Esophagus (tissue), 2 donors: ENCODE data around the gene ZNF419. TPM values are rescaled to one million over a fixed set of nuclear protein-coding genes. Genes with fewer than 3 reads are reported as not detected.
"Not testable (repeated sequence)": the region's sequence is repeated elsewhere in the genome, so short reads cannot be mapped to it uniquely, and the experiment has no call there.

Source experiments
- H3K27ac ChIP-seq, 2 donors: one replicate each; pipeline ENCODE4 v1.5.1; 2013; ENCODE audit warnings: low read depth in 2 of 2, mild to moderate bottlenecking in 2 of 2, inconsistent platforms in 1 of 2, low read length in 1 of 2, moderate library complexity in 1 of 2
- H3K27me3 ChIP-seq, 2 donors: one replicate each; pipeline ENCODE4 v1.6.1; 2013; ENCODE audit warnings: low read length in 2 of 2, control low read depth in 1 of 2, mild to moderate bottlenecking in 1 of 2; ENCODE audit not compliant: insufficient read depth in 2 of 2, control insufficient read depth in 1 of 2
- H3K36me3 ChIP-seq, 2 donors: one replicate each; pipeline ENCODE4 v1.6.1; 2013; ENCODE audit warnings: low read length in 1 of 2; ENCODE audit not compliant: control insufficient read depth in 2 of 2, insufficient read depth in 2 of 2
- H3K4me1 ChIP-seq, 2 donors: one replicate each; pipeline ENCODE4 v1.6.1; 2013; ENCODE audit warnings: low read length in 1 of 2; ENCODE audit not compliant: control insufficient read depth in 2 of 2, insufficient read depth in 2 of 2
- H3K4me3 ChIP-seq, 2 donors: one replicate each; pipeline ENCODE4 v1.5.1; 2013; ENCODE audit warnings: low read length in 2 of 2, mild to moderate bottlenecking in 2 of 2, low read depth in 1 of 2, moderate library complexity in 1 of 2
- H3K9me3 ChIP-seq, 2 donors: one replicate each; pipeline ENCODE4 v1.6.1; 2013; ENCODE audit warnings: mild to moderate bottlenecking in 2 of 2, low read depth in 1 of 2, low read length in 1 of 2, moderate library complexity in 1 of 2; ENCODE audit not compliant: control insufficient read depth in 2 of 2, insufficient read depth in 1 of 2
- WGBS, 2 donors: extraction: QIAGEN DNeasy Blood & Tissue Kit; methylation state at CpG; one replicate each; pipeline ENCODE4 v1.1.7; 2013; 5-methylcytosine and 5-hydroxymethylcytosine counted together
- polyA plus RNA-seq, 2 donors: library from polyadenylated mRNA; stranded (reverse); fragments of 200-250 nt; gene quantifications; one replicate each; pipeline ENCODE4 v1.2.3, GENCODE V29; 2013
- donor health status: healthy with polysubstance abuse.
- donor health status: Bipolar disorder and iron deficiency.

The ZNF419 gene
- polyA plus RNA-seq, 2 donors = 2.9 to 3.6 TPM

- WGBS, 2 donors = 7 to 10% methylated on average over 38 of the region's 38 CpGs
- H3K4me3 ChIP-seq = peak within 1 kb of the TSS; percentile 66 to 89
- H3K4me1 ChIP-seq = no peaks in the 10 kb centered on the region
- peaks cover 18 to 44% of the 10 kb centered on the region in 2 donors for H3K9me3 ChIP-seq
- peaks cover 0 to 2% of the 10 kb centered on the region in 2 donors for H3K27me3 ChIP-seq
- peaks cover 22 to 25% of the 10 kb centered on the region in 2 donors for H3K36me3 ChIP-seq
- H3K27ac ChIP-seq = peak within 1 kb of the TSS; percentile 52 to 83
Observed at GRCh38 chr19:57477191-57478008, 10.2 kb upstream of the ZNF419 start, which contains the start of gene ZNF772. TSS of gene ZNF772 (minus strand) at chr19:57477566. CDS start at chr19:57477309, 257 bp downstream.

GRCh38 chr19:57488299-57488644, 722 bp downstream of the ZNF419 start:
- H3K27me3 ChIP-seq, H3K27ac ChIP-seq, H3K4me3 ChIP-seq, H3K4me1 ChIP-seq: not testable (repeated sequence)
- Histone ChIP-seq H3K36me3 (peaks cover 9 to 15% of the 10 kb centered on the region in 2 donors), H3K9me3 (peaks cover 8 to 16% of the 10 kb centered on the region in 2 donors)
- WGBS, 2 donors = no CpG with 5 or more reads among the region's 1 CpG

GRCh38 chr19:57499332-57499679, 11.8 kb downstream of the ZNF419 start:
- H3K9me3 ChIP-seq = peaks cover under 1 to 12% of the 10 kb centered on the region in 2 donors
- not testable (repeated sequence) for H3K36me3 ChIP-seq, H3K27me3 ChIP-seq, H3K27ac ChIP-seq, H3K4me3 ChIP-seq, H3K4me1 ChIP-seq

GRCh38 chr19:57499680-57500395, 12.3 kb downstream of the ZNF419 start, which contains the start of gene ZNF773:
TSS of gene ZNF773 (plus strand) at chr19:57499938. CDS start at chr19:57500081, 143 bp downstream.
- not testable (repeated sequence) for H3K4me1 ChIP-seq
- peak within 1 kb of the TSS; percentile 91 for H3K27ac ChIP-seq
- WGBS, 2 donors = 0 to 1% methylated on average over 53 to 60 of the region's 69 CpGs

GRCh38 chr19:57500400-57500799, 12.8 kb downstream of the ZNF419 start:
- Histone ChIP-seq H3K9me3 (peaks cover 2 to 18% of the 10 kb centered on the region in 2 donors), H3K4me3 (peak overlapping the region in 1 of 2 donors; percentile 27), H3K36me3 (peaks cover 4 to 13% of the 10 kb centered on the region in 2 donors)
- 4 to 8% methylated on average over 1 of the region's 4 CpGs for WGBS, 2 donors
- H3K4me1 ChIP-seq, H3K27ac ChIP-seq, H3K27me3 ChIP-seq: not testable (repeated sequence)

More at GRCh38 chr19:57499680-57500395, 12.3 kb downstream of the ZNF419 start, which contains the start of gene ZNF773:
- Histone ChIP-seq H3K9me3 (peaks cover 2 to 15% of the 10 kb centered on the region in 2 donors), H3K4me3 (peak within 1 kb of the TSS; percentile 95)
- H3K27me3 ChIP-seq, H3K36me3 ChIP-seq: not testable (repeated sequence)

GRCh38 chr19:57506163-57506562, 18.6 kb downstream of the ZNF419 start:
- no peak overlapping the region for H3K4me3 ChIP-seq
- H3K4me1 ChIP-seq = no peaks in the 10 kb centered on the region

GRCh38 chr19:57511484-57511883, 23.9 kb downstream of the ZNF419 start:
- Histone ChIP-seq H3K4me1 (no peaks in the 10 kb centered on the region), H3K36me3 (peaks cover 6 to 9% of the 10 kb centered on the region in 2 donors), H3K9me3 (peaks cover 5 to 19% of the 10 kb centered on the region in 2 donors), H3K27me3 (no peaks in the 10 kb centered on the region), H3K27ac (no peak overlapping the region), H3K4me3 (no peak overlapping the region)

More at GRCh38 chr19:57506163-57506562, 18.6 kb downstream of the ZNF419 start:
- Histone ChIP-seq H3K9me3 (peaks cover 5 to 25% of the 10 kb centered on the region in 2 donors), H3K27me3 (no peaks in the 10 kb centered on the region), H3K36me3 (peaks cover 12 to 33% of the 10 kb centered on the region in 2 donors), H3K27ac (no peak overlapping the region)
- WGBS, 2 donors = 72 to 82% methylated on average over 4 of the region's 4 CpGs

GRCh38 chr19:57512845-57513244, 25.3 kb downstream of the ZNF419 start:
- Histone ChIP-seq H3K36me3 (peaks cover 0 to 2% of the 10 kb centered on the region in 2 donors), H3K9me3 (peaks cover 5 to 17% of the 10 kb centered on the region in 2 donors), H3K4me3 (no peak overlapping the region), H3K27me3 (no peaks in the 10 kb centered on the region), H3K4me1 (no peaks in the 10 kb centered on the region), H3K27ac (no peak overlapping the region)
- WGBS, 2 donors = 95% methylated on average over 6 of the region's 6 CpGs

GRCh38 chr19:57515255-57515654, 27.7 kb downstream of the ZNF419 start:
- Histone ChIP-seq H3K27me3 (no peaks in the 10 kb centered on the region), H3K9me3 (peaks cover 6 to 20% of the 10 kb centered on the region in 2 donors), H3K27ac (no peak overlapping the region), H3K36me3 (peaks cover 0 to 2% of the 10 kb centered on the region in 2 donors), H3K4me3 (no peak overlapping the region), H3K4me1 (no peaks in the 10 kb centered on the region)
- WGBS, 2 donors = 86 to 93% methylated on average over 5 of the region's 5 CpGs
